ENCODE results near the gene PODXL2. TPM values are rescaled to one million over a fixed set of nuclear protein-coding genes. Genes with fewer than 3 reads are reported as not detected.

PODXL2 gene
- total RNA-seq, 1 experiment from 2014 or later, result 26.6 TPM

- no peaks in the 10 kb centered on the region for H3K4me1 ChIP-seq (ENCODE audit: insufficient read depth, low read length, poor library complexity, severe bottlenecking)
- ChIA-PET CTCF (no interaction called here), POLR2A (ENCODE audit: low non-redundant PET) (interaction anchor here (0.7 kb wide), 1 partner anchor 93 kb away, joined by 9 read pairs; no protein-coding TSS in a partner anchor)
- H3K9me3 ChIP-seq (ENCODE audit: low read depth, low read length, poor library complexity, severe bottlenecking), result no peaks in the 10 kb centered on the region
- no peak for DNase-seq (ENCODE audit: low spot score)
- no peak overlapping the region for H3K4me3 ChIP-seq (ENCODE audit: low read depth, low read length, poor library complexity, severe bottlenecking)
- H3K27me3 ChIP-seq (replicated peaks; ENCODE audit: insufficient read depth, low read depth, low read length, poor library complexity), result no peaks in the 10 kb centered on the region
- no peaks in the 10 kb centered on the region for H3K36me3 ChIP-seq (ENCODE audit: insufficient read depth, low read length, poor library complexity, severe bottlenecking)
- H3K27ac ChIP-seq (ENCODE audit: low read depth, low read length, poor library complexity, severe bottlenecking), result no peak overlapping the region
- intact Hi-C loops (cut with micrococcal nuclease; ENCODE audit: unreplicated experiment), result no loop called here
- no TSS peak for BruUV-seq (replicated peaks)
- TF ChIP-seq EZH2 (IDR thresholded peaks at IDR 0.05; ENCODE audit: borderline replicate concordance, low read depth, low read length, poor library complexity, severe bottlenecking), result no peak
- TF ChIP-seq, protein P1, sequence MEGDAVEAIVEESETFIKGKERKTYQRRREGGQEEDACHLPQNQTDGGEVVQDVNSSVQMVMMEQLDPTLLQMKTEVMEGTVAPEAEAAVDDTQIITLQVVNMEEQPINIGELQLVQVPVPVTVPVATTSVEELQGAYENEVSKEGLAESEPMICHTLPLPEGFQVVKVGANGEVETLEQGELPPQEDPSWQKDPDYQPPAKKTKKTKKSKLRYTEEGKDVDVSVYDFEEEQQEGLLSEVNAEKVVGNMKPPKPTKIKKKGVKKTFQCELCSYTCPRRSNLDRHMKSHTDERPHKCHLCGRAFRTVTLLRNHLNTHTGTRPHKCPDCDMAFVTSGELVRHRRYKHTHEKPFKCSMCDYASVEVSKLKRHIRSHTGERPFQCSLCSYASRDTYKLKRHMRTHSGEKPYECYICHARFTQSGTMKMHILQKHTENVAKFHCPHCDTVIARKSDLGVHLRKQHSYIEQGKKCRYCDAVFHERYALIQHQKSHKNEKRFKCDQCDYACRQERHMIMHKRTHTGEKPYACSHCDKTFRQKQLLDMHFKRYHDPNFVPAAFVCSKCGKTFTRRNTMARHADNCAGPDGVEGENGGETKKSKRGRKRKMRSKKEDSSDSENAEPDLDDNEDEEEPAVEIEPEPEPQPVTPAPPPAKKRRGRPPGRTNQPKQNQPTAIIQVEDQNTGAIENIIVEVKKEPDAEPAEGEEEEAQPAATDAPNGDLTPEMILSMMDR (conservative IDR thresholded peaks at IDR 0.05; ENCODE audit: low read depth, low read length), result no peak
Measured at GRCh38 chr3:127646501-127647046, 17.6 kb downstream of the PODXL2 start.

DNA sequence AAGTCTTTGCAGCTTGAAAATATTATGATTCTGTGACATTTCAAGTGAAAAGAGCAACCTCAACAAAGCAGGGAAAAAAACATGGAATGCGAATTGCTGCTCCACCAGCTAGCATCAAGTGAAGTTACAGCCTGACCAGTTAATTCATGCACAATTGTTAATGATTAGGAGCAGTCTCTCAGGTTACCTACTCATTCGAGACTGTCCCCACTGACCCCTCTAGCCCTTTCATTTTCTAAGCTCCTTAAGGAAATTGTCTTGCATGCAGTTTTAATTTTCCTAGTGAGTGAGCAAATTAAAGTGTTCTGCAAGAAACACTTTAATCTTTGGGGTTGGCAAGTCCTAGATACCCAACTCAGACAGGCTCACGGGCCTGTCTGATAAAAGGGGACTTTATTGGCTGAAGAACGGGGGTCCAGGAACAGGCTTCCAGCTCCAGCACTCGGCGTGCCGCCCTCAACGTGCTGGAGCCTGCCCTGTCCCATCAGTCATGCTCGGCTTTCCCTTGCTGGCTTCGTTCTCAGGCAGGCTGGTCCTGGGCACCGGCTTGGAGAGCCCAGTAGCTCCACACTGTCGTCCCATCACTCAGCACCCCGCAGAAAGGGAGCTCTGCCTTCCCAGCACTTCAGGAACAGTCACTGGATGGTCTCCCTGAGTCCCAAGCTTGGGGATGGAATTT is 18.3 kb downstream of the PODXL2 start:
- Histone ChIP-seq H3K4me1 (ENCODE audit: insufficient read depth, low read length, poor library complexity, severe bottlenecking) (no peaks in the 10 kb centered on the region), H3K4me3 (ENCODE audit: low read depth, low read length, poor library complexity, severe bottlenecking) (no peak overlapping the region), H3K27ac (ENCODE audit: low read depth, low read length, poor library complexity, severe bottlenecking) (no peak overlapping the region), H3K27me3 (replicated peaks; ENCODE audit: insufficient read depth, low read depth, low read length, poor library complexity) (no peaks in the 10 kb centered on the region), H3K36me3 (ENCODE audit: insufficient read depth, low read length, poor library complexity, severe bottlenecking) (no peaks in the 10 kb centered on the region), H3K9me3 (ENCODE audit: low read depth, low read length, poor library complexity, severe bottlenecking) (no peaks in the 10 kb centered on the region)
- ChIA-PET CTCF (no interaction called here), POLR2A (ENCODE audit: low non-redundant PET) (no interaction called here)
- intact Hi-C loops (cut with micrococcal nuclease; ENCODE audit: unreplicated experiment), result no loop called here
- TF ChIP-seq EZH2 (IDR thresholded peaks at IDR 0.05; ENCODE audit: borderline replicate concordance, low read depth, low read length, poor library complexity, severe bottlenecking), result no peak
- TF ChIP-seq, protein P1 (conservative IDR thresholded peaks at IDR 0.05; ENCODE audit: low read depth, low read length), result no peak
- DNase-seq (ENCODE audit: low spot score), result no peak
- no TSS peak for BruUV-seq (replicated peaks)

GRCh38 chr3:127647845-127648204 is 18.8 kb downstream of the PODXL2 start:
- intact Hi-C loops (cut with micrococcal nuclease; ENCODE audit: unreplicated experiment), result no loop called here
- no peak for TF ChIP-seq EZH2 (IDR thresholded peaks at IDR 0.05; ENCODE audit: borderline replicate concordance, low read depth, low read length, poor library complexity, severe bottlenecking)
- TF ChIP-seq, protein P1 (conservative IDR thresholded peaks at IDR 0.05; ENCODE audit: low read depth, low read length), result no peak
- no peak overlapping the region for H3K27ac ChIP-seq (ENCODE audit: low read depth, low read length, poor library complexity, severe bottlenecking)
- H3K4me3 ChIP-seq (ENCODE audit: low read depth, low read length, poor library complexity, severe bottlenecking), result no peak overlapping the region
- no TSS peak for BruUV-seq (replicated peaks)
- no peaks in the 10 kb centered on the region for H3K27me3 ChIP-seq (replicated peaks; ENCODE audit: insufficient read depth, low read depth, low read length, poor library complexity)
- CTCF ChIA-PET, result no interaction called here
- POLR2A ChIA-PET (ENCODE audit: low non-redundant PET), result no interaction called here
- H3K4me1 ChIP-seq (ENCODE audit: insufficient read depth, low read length, poor library complexity, severe bottlenecking), result no peaks in the 10 kb centered on the region
- no peak for DNase-seq (ENCODE audit: low spot score)
- no peaks in the 10 kb centered on the region for H3K36me3 ChIP-seq (ENCODE audit: insufficient read depth, low read length, poor library complexity, severe bottlenecking)
- H3K9me3 ChIP-seq (ENCODE audit: low read depth, low read length, poor library complexity, severe bottlenecking), result no peaks in the 10 kb centered on the region

Measured in A673 (cell line).